Superior temporal gyrus (tissue), 1 donor: ENCODE data around the gene GPR50.
A peak's percentile ranks its signal among the peaks of the same experiment; 100 is the strongest.

Source experiments
- DNase-seq: peaks from one replicate; pipeline ENCODE4 v3.0.0-alpha.2; 2016; ENCODE audit errors: extremely low spot score

The GPR50 gene

DNA sequence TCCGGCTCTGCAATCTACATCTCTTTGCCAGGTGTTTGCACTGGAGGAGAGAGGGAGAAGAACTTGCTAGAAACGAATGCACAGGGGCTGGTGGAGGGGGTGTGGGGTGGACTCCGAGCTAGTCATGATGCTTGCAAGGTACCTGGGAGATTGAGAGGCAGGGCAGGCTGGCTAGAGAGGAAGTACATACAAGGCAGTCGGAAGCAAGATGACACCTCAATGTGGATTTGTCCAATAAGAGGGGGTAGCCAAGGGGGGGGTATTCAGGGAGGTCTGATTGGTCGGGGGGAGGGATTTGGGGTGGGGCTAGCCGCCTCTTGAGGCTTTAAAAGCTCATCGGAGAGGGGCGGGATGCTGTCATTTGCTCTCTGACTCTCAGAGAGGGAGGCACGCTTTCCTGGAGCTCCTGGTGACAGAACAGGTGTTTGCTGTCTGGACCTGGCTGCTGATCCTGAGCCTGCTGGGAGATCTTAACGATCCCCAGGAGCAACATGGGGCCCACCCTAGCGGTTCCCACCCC lies at the start of gene GPR50:
TSS of gene GPR50 (plus strand) at position 354 of the 520 bp plus-strand sequence. CDS start at position 492, 138 bp downstream.
- no peak for DNase-seq

DNA sequence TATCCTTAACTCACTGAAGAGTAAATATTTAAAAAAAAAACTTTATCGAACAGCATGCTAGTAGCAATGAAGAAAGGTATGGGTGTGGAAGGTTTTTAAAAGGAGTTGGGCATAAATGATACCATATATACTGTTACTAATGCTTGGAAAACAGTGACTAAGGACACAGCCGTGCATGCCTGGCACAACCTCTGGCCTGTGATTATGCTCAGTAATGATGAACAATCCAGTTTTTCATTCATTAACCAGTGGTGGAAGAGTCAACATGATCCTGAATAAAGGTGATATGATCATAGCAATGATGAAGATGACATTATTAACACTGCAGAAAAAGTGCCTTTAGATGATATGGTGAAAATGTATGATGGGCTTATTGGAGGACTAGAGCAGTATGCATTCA lies 43.9 kb upstream of the GPR50 start:
- DNase-seq: no peak

DNA sequence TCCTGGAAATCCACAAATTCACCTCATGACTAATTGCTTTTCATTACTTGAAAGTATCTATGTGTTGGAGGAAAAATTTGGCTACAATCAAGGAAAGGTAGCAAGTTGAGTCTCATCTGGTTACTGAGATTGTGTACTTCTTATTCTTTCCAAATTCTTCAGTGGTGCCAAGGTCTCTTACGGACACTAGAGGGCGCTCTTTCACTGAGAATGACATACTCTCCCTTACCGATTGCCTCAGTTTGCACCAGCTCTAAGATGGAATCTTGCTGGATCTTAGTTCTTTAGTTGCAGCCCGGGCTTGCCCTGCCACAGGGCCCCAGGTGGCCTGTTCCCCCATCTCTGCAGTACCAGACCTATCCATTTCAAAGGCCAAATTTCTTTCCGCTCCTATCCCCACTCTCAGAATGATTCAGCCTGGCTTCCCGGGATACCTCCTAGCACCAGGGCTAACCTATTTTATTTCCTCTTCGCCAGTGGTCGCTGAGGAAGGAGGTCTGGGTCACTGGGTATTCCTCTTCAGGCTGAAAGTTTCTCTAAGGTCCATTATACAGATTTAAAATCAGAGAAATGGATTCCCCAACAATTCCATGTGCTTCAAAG lies 24.6 kb upstream of the GPR50 start:
- peak; percentile 78 for DNase-seq

DNA sequence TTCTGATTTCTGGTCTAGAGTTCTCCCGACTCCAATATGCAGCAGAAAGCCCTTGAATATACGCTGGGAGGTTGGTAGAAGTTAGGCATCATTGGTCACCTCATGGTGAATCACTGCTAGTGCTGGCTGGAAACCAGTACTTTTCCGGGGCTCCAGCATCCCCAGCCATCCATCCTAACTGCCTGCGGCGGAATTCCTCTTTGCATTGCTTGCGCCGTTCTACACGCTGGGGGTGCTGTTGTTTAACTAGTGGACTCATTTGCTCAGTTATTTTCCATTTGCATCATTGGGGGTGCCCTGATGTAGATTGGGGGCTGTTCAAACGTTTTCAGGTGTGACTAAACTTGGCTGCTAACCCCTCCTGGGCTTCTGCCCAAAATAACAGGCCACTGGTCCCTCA lies 23.3 kb upstream of the GPR50 start:
- peak; percentile 46 for DNase-seq

DNA sequence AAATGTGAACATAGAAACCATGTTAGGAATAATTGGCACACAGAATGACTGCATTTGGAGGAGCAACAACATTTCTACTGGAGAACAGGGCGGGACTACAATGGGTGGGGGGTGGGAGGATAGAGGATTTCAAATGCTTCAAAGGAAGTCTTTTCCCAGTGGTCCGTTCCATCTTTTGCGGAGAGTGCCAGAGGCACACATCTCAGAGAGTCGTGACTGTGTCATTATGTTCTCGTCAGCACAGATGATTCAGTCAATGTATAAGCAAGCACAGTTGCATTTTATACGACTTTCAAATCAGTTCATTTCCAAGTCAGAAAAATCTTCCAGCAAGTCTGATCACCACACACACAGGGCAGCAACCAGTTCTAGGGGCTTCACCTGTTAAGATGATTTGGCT lies 22.7 kb upstream of the GPR50 start:
- DNase-seq: peak; percentile 27

DNA sequence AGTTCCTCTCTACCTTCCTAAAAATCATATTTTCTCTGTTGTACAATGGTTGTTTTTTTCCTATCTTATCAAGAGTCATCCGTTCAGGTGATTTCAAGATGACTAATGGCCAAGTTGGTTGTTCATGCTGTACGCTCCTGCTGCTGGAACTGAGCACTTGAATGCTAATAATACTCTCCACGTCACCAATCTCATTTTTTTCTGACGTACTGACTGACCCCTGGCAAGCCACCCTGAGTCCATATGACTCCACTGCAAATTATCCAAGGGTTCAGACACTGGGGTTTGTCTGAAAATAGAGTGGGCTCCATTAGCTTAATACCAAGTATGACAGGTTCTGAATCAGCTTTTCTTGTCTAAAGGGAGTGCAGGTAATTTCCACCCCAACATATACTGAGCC lies 21.1 kb upstream of the GPR50 start:
- no peak for DNase-seq

DNA sequence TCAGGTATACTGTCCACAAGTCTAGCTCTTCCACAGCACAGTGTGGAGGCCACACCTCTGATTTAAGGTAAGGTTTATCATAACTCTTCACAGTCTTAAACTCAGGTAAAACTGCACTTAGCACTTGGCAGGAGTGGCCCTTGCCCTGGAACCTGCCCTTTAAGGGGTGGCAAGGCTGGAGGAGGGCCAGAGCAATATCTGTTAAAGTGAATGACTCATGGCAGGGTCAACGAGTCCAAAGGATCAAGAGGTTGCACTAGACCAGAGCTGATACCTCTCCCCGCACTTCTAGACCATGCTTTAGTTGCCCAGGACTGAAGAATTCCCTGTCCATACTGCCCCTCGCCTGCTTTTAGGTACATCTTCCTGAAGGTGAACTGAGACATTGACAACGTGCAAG lies 14.7 kb upstream of the GPR50 start:
- DNase-seq: no peak

DNA sequence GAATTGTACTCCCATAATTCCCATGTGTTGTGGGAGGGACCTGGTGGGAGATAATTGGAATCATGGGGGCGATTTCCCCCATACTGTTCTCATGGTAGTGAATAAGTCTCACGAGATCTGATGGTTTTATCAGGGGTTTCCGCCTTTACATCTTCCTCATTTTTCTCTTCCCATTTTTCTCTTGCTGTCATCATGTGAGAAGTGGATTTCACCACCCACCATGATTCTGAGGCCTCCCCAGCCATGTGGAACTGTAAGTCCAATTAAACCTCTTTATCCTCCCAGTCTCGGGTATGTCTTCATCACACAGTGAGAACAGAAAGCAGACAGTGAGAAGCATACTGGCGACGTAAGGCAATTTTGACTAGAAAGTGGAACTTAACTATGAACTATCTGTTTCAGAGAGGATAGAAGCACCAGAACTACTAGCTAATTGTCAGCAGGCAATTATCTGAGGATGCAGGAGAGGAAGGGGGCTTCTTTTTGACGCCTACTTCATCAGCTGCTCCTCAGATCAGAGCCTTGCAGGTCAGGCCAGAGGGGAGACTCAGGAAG lies 8.5 kb upstream of the GPR50 start:
- no peak for DNase-seq

DNA sequence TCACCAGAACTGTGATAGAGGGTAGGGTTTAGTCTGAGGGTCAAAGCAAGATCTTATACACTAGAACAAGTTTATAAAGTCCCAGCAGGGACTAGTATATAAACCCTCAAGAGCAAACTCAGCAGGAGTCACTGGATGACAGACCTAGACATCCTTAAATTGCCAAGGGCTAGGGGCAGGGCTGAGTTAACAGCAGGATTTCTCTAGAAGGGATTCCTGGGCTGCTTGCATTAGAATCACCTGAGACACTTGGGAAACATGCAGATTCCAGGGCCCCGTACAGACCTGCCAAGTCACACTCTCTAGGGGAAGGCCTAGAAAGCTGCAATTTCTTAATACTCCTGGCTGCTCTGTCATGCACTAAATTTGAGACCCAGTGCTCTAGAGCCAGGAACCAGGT lies 6.6 kb upstream of the GPR50 start:
- no peak for DNase-seq

DNA sequence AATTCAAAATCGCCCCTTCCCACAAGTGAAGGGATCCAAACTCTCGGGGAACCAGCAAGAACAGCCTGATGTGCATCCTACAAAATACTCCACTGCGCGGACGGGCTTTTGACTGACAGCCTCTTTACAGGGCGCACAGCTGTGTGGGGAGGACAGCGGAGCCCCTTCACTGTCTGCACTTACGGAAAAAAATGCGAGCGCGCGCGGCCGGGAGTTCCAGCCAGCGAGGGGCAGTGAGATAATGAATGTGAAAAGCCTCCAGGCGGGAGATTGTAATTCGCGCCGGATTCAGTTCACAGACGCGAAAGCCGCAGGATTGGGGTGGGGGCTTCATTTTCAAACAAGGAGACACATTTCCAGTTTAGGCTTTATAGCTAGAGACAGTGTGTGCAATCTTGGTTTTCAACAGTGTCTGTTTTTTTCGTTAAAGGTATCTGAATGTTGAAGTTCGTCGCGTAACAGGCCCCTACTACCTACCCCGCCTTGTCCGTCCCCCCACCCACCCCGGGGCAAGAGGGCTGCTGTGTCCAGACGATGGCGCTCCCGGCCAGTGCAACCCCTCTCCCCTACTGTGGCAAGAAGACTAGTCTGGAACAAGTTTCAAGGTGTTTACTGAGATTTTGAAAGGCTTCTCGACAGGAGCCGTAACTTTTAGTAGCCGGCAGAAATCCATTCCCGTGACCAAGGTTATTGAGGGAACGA lies 1.7 kb upstream of the GPR50 start:
- DNase-seq: no peak

DNA sequence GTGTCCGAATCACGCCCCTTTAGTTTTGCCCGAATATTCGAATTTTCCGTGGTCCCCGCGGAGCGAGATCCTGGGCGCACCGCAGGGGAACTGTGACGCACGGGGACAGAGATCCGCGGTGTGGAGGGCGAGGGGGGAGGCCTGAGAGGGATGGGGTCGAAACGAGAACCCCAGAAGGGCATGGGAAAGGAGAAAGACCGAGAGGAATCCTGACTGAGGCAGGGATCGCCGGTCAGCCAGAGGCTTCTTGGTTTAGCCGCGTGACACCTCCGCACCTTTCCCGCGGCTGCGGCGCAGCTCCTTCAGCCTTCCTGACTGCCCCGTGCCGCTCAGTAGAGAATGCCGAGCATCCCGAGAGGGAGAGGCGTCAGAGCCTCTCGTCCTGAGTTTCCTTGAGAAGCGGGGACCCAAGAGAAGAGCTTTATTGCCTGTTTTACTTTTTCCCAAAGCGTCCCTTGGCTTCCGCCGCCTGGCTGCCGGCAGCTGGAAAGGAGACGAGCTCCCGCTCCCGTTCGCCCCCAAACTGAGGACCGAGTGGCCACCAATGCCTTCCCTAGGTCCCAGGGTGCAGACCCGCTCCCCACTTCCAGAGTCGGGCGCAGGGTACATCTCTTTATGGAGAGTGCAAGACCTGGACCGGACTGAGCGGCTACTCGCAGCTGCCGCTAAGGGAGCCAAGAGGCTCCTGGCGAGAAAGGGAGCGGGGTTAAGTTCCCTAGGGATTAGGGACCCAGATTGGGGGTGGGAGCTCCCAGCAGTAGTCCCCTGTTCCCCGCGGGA lies 911 bp upstream of the GPR50 start:
- DNase-seq: no peak

DNA sequence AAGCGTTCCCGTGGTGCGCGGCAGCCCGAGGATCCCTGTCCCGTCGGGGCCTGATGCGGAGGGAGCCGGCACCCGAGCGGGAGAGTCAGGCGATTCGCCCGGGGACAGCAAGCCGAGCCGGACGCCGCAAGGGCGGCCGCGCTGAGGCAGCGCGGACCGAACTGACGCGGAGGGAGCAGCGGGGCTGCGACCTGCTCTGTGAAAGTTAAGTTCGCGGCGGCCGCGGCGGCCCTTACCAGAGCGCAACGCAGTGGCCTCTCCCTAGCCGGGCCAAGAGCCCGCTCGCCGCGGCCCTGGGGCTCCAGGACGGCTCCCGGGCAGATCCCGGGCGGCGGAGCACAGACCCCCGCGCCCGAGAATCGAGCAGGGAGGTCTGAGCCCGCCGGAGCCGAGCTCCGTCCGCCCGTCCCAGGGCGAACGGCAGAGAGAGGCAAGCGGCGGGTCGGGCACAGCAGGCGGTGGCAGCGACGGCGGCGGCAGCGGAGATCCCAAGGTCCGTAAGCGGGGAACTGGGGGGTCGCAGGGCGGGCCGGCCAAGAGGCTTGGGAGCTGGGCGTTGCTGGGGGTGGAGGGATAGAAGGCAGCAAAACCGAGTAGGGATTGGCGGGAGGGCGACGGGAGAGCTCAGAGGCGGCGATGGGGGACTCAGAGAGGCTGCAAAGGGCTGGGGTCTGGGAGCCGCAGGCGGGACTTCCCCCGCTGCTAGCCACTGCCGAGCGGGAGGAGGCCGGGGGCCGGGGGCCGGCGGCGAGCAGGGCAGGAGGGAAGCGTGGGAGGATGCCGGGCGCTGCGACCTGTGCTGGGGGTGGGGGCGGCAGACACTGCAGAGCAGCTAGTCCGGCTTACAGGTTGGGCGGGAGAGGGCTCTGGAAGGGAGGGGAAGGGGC lies 1.0 kb downstream of the GPR50 start:
- no peak for DNase-seq

DNA sequence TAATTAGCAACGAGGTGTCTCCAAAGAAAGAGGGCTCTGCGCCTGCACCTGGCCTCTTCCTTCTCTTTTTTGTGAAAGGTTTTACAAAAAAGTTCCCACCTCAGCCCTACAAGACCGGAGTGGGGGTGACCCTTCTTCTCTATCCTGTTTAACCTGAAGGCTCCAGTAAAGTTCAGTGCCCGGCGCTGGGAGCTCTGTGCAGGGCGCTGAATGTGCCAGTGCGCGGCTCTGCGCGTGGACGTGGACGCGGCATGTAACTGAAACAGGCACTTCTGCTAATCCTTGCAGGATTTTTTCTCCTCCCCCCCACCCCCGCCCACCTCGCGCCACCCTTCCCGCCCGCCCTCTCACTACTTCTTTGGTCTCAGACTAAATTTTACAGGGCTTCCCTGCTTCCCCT lies 2.4 kb downstream of the GPR50 start:
- no peak for DNase-seq

DNA sequence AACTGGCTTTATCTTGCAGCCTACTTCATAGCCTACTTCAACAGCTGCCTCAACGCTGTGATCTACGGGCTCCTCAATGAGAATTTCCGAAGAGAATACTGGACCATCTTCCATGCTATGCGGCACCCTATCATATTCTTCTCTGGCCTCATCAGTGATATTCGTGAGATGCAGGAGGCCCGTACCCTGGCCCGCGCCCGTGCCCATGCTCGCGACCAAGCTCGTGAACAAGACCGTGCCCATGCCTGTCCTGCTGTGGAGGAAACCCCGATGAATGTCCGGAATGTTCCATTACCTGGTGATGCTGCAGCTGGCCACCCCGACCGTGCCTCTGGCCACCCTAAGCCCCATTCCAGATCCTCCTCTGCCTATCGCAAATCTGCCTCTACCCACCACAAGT lies 4.0 kb downstream of the GPR50 start:
- DNase-seq: no peak

DNA sequence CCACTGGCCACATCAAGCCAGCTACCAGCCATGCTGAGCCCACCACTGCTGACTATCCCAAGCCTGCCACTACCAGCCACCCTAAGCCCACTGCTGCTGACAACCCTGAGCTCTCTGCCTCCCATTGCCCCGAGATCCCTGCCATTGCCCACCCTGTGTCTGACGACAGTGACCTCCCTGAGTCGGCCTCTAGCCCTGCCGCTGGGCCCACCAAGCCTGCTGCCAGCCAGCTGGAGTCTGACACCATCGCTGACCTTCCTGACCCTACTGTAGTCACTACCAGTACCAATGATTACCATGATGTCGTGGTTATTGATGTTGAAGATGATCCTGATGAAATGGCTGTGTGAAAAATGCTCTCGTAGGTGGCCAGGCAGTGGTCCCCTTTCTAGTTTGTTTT lies 4.7 kb downstream of the GPR50 start:
- no peak for DNase-seq

DNA sequence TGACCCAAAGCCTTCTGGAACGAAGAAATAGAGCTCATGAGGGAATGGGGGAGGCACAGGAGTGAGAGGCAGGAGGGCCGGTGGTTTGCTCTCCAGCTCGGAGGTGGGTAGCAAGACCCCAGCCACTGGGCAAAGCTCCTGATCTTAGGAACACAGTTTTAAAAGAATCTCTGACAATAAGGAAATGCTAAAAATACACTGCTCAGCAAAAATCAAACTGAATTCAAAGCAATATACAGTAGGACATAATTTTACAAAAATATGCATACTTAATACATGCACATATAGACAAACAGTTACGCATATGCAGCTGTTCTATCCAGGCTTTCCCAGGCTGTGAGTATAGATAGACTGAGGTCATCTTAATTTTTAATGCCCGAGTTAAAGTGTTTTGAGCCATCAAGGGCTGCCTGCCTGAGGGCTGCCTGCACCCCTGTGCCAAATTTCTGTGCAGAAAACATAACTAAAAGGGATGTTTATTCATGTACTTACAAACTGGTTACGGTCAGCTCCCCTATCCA lies 6.9 kb downstream of the GPR50 start:
- DNase-seq: no peak

DNA sequence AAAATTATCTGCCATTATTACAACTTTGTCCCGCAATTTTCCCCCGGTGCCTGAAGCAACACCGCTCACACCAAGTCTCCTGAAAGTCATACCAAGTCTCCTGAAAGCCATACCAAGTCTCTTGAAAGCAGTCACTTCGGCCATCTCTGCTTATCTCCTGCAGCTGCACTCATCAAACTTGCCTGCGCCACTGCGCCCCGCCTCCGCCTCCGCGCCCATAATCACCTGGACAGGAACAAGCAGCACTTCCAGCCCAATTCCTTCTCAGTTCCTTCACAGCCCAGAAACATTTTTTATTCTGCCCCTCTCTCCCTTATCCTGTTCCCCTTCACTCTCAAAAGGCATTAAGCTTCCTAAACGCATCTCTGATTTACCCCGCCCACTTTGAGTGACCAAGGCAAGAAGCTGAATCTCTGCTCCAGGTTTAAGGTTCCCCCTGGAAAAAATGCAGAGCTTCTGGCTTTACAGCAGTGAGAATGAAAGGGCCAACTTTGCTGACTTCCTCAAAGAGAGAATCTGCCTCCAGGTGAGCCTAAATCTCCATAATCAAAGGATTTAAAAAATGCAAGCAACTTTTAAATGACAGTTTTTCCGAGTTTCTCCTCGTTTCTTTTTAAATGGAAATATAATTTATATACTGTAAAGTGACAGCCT lies 7.7 kb downstream of the GPR50 start:
- DNase-seq: no peak

DNA sequence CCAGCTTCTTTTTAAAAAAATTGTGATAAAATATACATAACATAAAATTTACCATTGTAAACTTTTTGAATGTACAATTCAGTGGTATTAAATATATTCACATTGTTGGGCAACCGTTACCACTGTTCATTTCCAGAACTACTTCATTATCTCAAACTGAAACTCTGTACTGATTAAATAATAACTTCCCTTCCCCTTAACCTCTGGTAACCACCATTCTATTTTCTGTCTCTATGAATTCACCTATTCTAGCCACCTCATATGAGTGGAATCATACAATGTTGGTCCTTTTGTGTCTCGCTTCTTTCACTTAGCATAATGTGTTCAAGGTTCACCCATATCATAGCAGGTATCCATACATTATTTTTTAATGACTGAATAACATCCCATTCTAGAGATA lies 8.3 kb downstream of the GPR50 start:
- DNase-seq: no peak

DNA sequence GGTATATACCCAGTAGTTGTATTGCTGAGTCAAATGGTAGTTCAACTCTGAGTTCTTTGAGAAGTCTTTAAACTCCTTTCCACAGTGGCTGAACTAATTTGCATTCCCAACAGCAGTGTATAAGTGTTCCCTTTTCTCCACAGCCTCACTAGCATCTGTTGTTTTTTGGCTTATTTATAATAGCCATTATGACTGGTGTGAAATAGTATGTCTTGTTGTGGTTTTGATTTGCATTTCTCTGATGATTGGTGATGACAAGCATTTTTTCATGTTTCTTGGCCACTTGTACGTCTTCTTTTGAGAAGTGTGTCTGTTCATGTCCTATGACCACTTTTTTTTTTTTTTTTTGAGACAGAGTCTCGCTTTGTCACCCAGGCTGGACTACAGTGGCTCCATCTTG lies 30.5 kb downstream of the GPR50 start:
- no peak for DNase-seq

DNA sequence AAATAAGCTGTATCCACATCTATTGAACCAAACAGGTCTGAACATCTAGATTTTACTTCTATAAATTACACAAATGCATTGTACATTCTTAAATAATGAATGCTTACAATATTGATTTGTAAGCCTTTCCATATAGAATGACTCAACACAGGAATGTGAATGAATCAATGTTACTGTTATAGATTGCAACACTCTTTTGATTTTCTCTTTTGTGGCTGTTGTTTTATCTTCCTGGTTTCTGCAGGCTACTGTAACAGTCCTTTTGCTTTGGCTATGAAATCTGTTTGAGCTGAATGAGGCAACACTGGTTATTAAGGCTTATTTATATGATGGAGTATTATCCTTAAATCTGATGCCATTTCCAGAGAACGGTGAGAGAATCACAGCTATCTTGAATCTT lies 49.5 kb downstream of the GPR50 start:
- no peak for DNase-seq

DNA sequence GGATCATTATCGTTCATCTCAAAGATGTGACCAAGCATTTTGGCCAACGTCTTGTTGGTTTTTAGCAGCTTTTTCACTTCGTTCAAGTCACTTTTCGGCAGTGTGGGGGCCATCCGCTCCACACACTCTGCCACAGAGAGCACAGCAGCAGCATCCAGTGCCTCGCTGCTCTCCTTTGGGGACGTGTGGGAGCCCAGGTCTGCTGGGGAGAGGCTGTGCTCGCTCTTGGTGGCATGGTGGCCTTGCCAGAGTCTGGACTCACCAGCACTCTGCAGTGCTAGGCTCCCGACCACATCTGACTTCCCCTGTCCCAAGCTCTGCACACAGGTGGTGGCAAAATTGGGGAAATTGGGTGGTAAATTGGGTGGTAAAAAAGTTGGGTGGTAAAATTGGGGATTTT lies 50.6 kb downstream of the GPR50 start:
- no peak for DNase-seq
